Measurements from ENCODE around the gene SUMO1. TPM values are rescaled to one million over a fixed set of nuclear protein-coding genes. Genes with fewer than 3 reads are reported as not detected.

Gene SUMO1
- total RNA-seq, 2 experiments from 2014 or later, result 132 to 164 TPM

GRCh38 chr2:202169832-202170424 is 68.5 kb downstream of the SUMO1 start:
- POLR2A ChIA-PET, result no interaction called here
- DNase-seq, result no peak
- Mint-ChIP-seq H3K4me3 (no peak overlapping the region), H3K27me3 (peaks cover 12% of the 10 kb centered on the region), H3K4me1 (peaks cover 24% of the 10 kb centered on the region), H3K36me3 (ENCODE audit: low read depth) (no peaks in the 10 kb centered on the region), H3K27ac (no peak overlapping the region), H3K9me3 (ENCODE audit: low read depth) (no peaks in the 10 kb centered on the region)
- intact Hi-C loops (cut with DNase I, micrococcal nuclease), result no loop called here
- no peak for ATAC-seq
- CTCF ChIA-PET, result interaction anchor here (0.7 to 2.3 kb wide), 4 partner anchors 8 to 310 kb away, joined by 3 to 11 read pairs (median 7); no protein-coding TSS in a partner anchor

DNA sequence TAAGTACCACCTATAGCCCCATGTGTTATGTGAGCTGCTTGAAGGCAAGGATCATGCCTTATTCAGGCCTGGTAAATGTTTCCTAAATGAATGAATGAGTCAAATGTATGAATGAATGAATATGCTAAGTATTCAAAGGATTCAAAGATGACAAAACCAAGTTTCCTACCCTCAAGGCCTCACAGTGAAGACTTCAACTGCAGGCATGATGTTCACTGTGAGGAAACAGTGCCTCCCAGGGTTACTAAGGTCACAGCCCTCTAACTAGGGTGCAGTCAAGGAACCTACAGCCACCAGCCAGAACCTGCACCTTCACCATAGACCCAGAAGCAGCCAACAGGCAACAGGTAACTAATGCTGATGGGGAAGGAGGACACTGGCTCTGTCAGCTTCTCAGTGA is 69.3 kb downstream of the SUMO1 start:
- CTCF ChIA-PET, result interaction anchor here (0.6 to 1.9 kb wide), 3 partner anchors 10 to 736 kb away, joined by 3 to 11 read pairs (median 3); no protein-coding TSS in a partner anchor
- intact Hi-C loops (cut with DNase I, micrococcal nuclease), result no loop called here
- POLR2A ChIA-PET, result no interaction called here
- DNase-seq (no peak), ATAC-seq (peak; percentile 49)
- no peaks in the 10 kb centered on the region for H3K36me3 Mint-ChIP-seq (ENCODE audit: low read depth)
- no peak overlapping the region for H3K4me3 Mint-ChIP-seq
- H3K4me1 Mint-ChIP-seq, result peaks cover 24% of the 10 kb centered on the region
- no peak overlapping the region for H3K27ac Mint-ChIP-seq
- no peaks in the 10 kb centered on the region for H3K9me3 Mint-ChIP-seq (ENCODE audit: low read depth)
- H3K27me3 Mint-ChIP-seq, result peaks cover 12% of the 10 kb centered on the region

GRCh38 chr2:202165945-202166344 is 72.5 kb downstream of the SUMO1 start:
- no peaks in the 10 kb centered on the region for H3K9me3 Mint-ChIP-seq (ENCODE audit: low read depth)
- no peak overlapping the region for H3K4me3 Mint-ChIP-seq
- peaks cover 8% of the 10 kb centered on the region for H3K27me3 Mint-ChIP-seq
- H3K4me1 Mint-ChIP-seq, result peaks cover 10% of the 10 kb centered on the region
- DNase-seq (no peak), ATAC-seq (no peak)
- intact Hi-C loops (cut with DNase I, micrococcal nuclease), result no loop called here
- CTCF ChIA-PET, result interaction anchor here (0.7 to 1.7 kb wide), 3 partner anchors 12 to 423 kb away, joined by 3 read pairs; no protein-coding TSS in a partner anchor
- POLR2A ChIA-PET, result interaction anchor here (0.6 to 0.7 kb wide), 2 partner anchors 104 to 215 kb away, joined by 3 read pairs; no protein-coding TSS in a partner anchor
- H3K27ac Mint-ChIP-seq, result no peak overlapping the region
- no peaks in the 10 kb centered on the region for H3K36me3 Mint-ChIP-seq (ENCODE audit: low read depth)

- Mint-ChIP-seq H3K36me3 (ENCODE audit: low read depth) (no peaks in the 10 kb centered on the region), H3K4me1 (peaks cover 13% of the 10 kb centered on the region), H3K4me3 (no peak overlapping the region), H3K9me3 (ENCODE audit: low read depth) (no peaks in the 10 kb centered on the region), H3K27ac (no peak overlapping the region), H3K27me3 (peaks cover 3% of the 10 kb centered on the region)
- ChIA-PET CTCF (interaction anchor here (0.7 to 1.7 kb wide), 2 partner anchors 305 to 371 kb away, joined by 3 read pairs; no protein-coding TSS in a partner anchor), POLR2A (interaction anchor here (0.6 to 0.7 kb wide), 2 partner anchors 105 to 214 kb away, joined by 3 read pairs; no protein-coding TSS in a partner anchor)
- no peak for DNase-seq
- intact Hi-C loops (cut with DNase I, micrococcal nuclease), result no loop called here
- no peak for ATAC-seq
Measured at GRCh38 chr2:202165208-202165607, 73.2 kb downstream of the SUMO1 start.

DNA sequence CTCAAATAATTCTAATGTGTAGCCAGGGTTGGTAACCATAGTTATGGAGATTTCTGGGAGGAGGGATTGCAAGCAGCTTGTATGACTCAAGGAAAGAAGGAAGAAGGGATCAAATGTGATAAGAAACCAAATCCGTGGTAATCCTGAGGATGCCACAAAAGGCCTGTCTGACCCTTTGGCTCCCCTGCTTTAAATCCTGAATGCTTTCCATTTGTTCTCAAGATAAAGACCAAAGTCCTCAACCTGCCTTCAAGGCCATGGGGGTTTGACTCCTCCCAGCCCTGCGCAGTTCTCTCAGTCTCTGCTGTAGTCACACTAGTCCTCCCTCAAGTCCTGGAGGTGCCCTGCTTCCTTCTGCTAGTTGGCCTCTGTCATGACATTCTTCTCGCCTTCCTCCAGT is 74.0 kb downstream of the SUMO1 start:
- intact Hi-C loops (cut with DNase I, micrococcal nuclease), result no loop called here
- DNase-seq, result no peak
- H3K36me3 Mint-ChIP-seq (ENCODE audit: low read depth), result no peaks in the 10 kb centered on the region
- H3K27me3 Mint-ChIP-seq, result no peaks in the 10 kb centered on the region
- no peak overlapping the region for H3K27ac Mint-ChIP-seq
- POLR2A ChIA-PET, result no interaction called here
- H3K4me3 Mint-ChIP-seq, result no peak overlapping the region
- CTCF ChIA-PET, result interaction anchor here (1.7 kb wide), 1 partner anchor 304 kb away, joined by 3 read pairs; no protein-coding TSS in a partner anchor
- ATAC-seq, result no peak
- no peaks in the 10 kb centered on the region for H3K9me3 Mint-ChIP-seq (ENCODE audit: low read depth)
- H3K4me1 Mint-ChIP-seq, result peaks cover 15% of the 10 kb centered on the region

DNA sequence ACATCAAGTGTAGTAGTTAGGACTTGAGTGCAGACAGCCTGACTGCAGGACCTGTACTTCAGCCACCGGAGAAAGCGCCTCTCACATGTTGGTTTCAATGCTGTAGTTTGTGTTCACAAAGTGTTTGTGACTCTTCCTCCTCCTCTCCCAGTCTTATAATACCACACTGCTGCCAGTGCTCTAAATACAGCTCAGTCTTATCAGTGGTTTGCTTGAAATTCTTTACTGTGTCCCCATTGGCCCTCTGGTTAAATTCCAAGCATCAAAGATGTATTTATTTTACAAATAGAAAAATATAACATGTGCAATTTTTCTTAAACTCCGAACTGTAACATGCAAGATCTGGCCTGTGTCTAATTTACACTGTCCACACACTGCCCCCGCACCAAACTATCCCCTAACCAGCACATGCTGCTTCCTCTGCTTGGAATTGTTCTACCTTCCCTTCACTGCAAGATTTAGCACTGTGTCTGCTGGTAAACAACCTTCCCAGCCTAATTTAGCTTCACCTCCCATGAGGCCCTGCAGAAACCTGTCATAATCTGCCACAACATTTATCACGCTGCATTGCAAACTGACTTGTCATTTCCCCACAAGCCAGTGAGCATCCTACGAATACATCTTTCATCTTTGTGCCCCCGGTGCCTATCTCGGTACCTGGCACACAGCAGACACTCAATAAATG is 77.1 kb downstream of the SUMO1 start:
- ChIA-PET POLR2A (no interaction called here), CTCF (interaction anchor here (0.6 to 1.7 kb wide), 5 partner anchors 9 to 831 kb away, joined by 3 to 4 read pairs (median 3); no protein-coding TSS in a partner anchor)
- Mint-ChIP-seq H3K9me3 (ENCODE audit: low read depth) (no peaks in the 10 kb centered on the region), H3K4me3 (no peak overlapping the region), H3K4me1 (peaks cover 15% of the 10 kb centered on the region), H3K27me3 (peaks cover 6% of the 10 kb centered on the region), H3K27ac (no peak overlapping the region), H3K36me3 (ENCODE audit: low read depth) (no peaks in the 10 kb centered on the region)
- DNase-seq (peak; percentile 18), ATAC-seq (peak; percentile 74)
- intact Hi-C loops (cut with DNase I, micrococcal nuclease), result no loop called here

DNA sequence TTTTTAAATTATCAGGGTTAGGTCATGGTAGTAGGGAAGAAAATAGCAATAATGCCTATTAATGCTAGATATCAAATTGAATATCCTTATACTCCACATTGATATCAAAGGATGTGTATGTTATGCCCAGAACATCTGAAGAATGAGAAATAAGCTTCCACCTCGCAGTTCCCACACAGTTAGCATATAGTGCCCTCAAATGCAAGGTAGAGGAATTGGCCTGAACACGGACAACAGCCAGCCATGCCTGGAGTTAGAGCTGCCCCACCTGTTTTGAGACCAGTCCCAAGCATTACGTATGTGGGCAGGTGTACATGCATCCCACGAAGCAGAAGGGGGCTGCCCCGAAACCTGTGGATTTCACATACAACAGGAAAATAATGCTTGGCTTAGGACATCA is 79.6 kb downstream of the SUMO1 start:
- intact Hi-C loops (cut with DNase I, micrococcal nuclease), result no loop called here
- no peak overlapping the region for H3K27ac Mint-ChIP-seq
- peaks cover 15% of the 10 kb centered on the region for H3K4me1 Mint-ChIP-seq
- no peak overlapping the region for H3K4me3 Mint-ChIP-seq
- peaks cover 12% of the 10 kb centered on the region for H3K27me3 Mint-ChIP-seq
- ChIA-PET POLR2A (no interaction called here), CTCF (no interaction called here)
- no peaks in the 10 kb centered on the region for H3K36me3 Mint-ChIP-seq (ENCODE audit: low read depth)
- H3K9me3 Mint-ChIP-seq (ENCODE audit: low read depth), result no peaks in the 10 kb centered on the region
- ATAC-seq (no peak), DNase-seq (no peak)

GRCh38 chr2:202157211-202157990 is 81.0 kb downstream of the SUMO1 start:
- Mint-ChIP-seq H3K27ac (no peak overlapping the region), H3K36me3 (ENCODE audit: low read depth) (no peaks in the 10 kb centered on the region), H3K27me3 (peaks cover 12% of the 10 kb centered on the region), H3K4me1 (peaks cover 15% of the 10 kb centered on the region), H3K9me3 (ENCODE audit: low read depth) (no peaks in the 10 kb centered on the region), H3K4me3 (no peak overlapping the region)
- ATAC-seq (no peak), DNase-seq (no peak)
- ChIA-PET POLR2A (no interaction called here), CTCF (no interaction called here)
- intact Hi-C loops (cut with DNase I, micrococcal nuclease), result no loop called here

Other genes starting within 250 kb of the SUMO1 start
- gene FZD7, start 204.7 kb downstream of the SUMO1 start, total RNA-seq, result under 1 TPM; 0.58 to 0.94 TPM
- not detected for gene KIAA2012, start 165.3 kb downstream of the SUMO1 start, total RNA-seq
- gene NOP58, start 27.2 kb upstream of the SUMO1 start, total RNA-seq, result 100 to 1,000 TPM; 160 to 180 TPM
- gene BMPR2, start 137.7 kb upstream of the SUMO1 start, total RNA-seq, result 10 to 100 TPM in 1 of 2 experiments, 1 to 10 TPM in 1; 7.6 to 10.8 TPM

All from activated CD4-positive, alpha-beta T cell treated with anti-CD3 and anti-CD28 coated beads for 36 hours (primary cell).